GM19324 (cell line): ENCODE measurements around the gene THBD.

Source experiments
- ATAC-seq: cut with Tn5 transposase; IDR thresholded peaks from one replicate; pipeline ENCODE4 v1.9.1; 2021; ENCODE audit warnings: mild to moderate bottlenecking, moderate library complexity; ENCODE audit not compliant: unreplicated experiment, low FRiP score

THBD gene, protein sequence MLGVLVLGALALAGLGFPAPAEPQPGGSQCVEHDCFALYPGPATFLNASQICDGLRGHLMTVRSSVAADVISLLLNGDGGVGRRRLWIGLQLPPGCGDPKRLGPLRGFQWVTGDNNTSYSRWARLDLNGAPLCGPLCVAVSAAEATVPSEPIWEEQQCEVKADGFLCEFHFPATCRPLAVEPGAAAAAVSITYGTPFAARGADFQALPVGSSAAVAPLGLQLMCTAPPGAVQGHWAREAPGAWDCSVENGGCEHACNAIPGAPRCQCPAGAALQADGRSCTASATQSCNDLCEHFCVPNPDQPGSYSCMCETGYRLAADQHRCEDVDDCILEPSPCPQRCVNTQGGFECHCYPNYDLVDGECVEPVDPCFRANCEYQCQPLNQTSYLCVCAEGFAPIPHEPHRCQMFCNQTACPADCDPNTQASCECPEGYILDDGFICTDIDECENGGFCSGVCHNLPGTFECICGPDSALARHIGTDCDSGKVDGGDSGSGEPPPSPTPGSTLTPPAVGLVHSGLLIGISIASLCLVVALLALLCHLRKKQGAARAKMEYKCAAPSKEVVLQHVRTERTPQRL

DNA sequence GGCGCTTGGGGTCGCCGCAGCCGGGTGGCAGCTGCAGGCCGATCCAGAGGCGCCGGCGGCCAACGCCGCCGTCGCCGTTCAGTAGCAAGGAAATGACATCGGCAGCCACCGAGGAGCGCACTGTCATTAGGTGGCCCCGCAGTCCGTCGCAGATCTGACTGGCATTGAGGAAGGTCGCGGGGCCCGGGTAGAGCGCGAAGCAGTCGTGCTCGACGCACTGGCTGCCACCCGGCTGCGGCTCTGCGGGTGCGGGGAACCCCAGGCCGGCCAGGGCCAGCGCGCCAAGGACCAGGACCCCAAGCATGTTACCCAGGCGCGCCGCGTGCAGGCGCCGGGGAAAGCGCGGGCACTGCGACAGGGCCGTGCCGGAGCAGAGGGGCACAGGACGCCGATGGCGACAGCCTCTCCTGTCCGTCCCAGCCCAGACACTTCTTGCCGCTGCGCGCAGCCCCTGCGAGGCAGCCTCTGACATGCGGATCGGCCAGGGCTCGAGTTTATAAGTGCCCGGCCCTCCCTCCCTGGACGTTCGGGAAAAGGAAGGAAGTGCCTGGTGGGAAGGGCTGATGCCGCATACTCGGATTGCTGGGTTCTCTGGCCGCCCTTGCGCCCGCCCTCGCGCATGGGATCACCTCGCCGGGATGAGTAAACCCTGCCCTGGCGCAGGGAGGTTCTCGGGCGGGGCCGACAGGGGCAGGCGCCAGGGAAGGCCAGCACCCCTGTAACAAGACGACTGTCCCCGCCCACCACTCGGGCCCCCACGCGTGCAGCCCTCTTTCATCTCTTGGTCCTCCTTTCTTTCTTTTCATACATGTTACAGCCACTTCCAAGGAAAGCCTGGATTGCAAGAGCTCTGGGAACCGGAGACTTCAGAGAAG is at the start of gene THBD:
THBD (minus strand) TSS at position 472 of the 875 bp plus-strand sequence; CDS start at position 304, 168 bp downstream.
- ATAC-seq = no peak

DNA sequence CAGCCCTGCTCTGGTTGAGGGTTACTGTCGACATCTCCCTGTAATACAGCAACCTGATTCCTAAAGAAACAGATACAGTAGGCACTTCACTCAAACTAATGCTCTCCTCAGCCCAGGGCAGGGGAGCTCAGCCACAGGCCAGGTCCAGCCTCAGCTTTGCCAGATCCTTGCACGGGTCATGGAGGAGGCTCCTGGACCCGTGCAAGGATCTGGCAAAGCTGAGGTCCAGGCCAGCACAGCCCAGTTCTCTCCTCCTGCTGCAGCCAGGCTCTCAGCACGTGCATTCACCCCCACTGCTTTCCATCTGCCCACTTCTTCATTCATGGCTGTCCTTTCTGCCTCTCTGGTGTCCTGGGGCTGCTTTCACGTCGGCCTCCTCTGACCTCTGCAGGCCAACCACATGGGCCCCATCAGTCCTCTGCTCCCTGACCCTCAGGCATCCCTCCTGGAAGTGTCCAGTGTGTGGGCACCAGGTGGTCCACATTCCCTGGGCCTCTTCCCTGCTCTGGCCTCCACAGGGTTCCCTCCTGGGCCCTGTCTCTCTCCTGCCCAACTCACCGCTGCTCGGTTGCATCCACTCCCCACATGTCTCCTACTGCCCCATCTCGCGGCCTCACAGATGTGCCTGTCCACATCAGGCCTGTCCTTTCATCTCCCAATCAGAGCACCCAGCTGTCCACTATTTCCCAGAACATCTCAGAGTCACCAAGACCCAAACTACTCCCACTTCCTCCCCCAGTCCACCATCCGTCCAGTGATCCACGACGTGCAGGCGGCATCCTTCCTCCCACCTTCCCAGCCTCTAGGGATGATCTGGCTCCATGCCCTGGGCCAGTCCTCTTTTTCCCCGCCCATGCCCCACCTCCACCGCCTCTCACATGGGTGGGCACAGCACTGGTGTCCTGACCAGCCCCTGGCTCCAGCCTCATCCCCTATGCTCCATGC is 48.4 kb upstream of the THBD start:
- ATAC-seq = no peak

DNA sequence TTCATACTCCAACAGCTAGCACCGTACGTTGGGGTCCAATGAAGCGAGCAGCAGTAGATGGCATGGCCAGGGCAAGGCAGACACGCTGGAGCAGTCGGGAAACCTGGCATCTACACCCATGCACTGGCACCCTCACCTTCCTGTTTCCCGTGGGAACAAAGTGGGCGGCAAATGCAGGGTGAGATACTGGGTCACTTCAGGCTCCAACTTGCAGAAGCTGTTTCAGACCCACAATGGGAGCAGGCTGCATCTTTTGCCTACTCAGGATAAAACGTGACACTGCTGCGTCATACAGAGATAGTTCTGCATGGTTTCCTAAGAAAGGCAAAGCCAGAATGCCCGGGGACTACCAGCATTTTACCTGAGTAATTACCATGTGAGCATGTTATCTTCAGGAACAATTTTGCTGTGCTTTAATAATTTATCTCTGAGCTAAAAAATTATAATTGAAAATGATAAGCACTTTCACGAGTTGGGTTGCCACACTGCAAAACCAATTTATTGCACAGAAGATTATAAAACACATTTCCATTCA is 47.6 kb upstream of the THBD start:
- no peak for ATAC-seq

DNA sequence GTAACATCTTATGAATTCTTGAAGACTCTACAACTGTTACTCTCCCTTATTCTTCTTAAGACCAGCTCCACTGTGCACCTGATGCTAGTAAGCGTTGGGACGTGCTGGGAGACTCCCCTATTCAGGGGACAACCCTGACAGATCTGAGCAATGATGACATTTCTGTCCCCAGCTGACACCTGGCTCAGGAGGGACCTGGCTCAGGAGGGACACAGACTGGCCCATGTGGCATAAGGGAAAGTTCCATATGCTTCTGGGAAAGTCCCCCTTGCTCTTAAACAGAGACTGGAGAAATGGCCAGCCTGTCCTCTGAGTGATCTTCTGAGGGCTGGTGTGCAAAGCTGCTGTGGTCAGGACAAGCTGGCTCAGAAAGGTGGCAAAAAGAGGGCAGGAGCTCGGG is 46.6 kb upstream of the THBD start:
- ATAC-seq = no peak

DNA sequence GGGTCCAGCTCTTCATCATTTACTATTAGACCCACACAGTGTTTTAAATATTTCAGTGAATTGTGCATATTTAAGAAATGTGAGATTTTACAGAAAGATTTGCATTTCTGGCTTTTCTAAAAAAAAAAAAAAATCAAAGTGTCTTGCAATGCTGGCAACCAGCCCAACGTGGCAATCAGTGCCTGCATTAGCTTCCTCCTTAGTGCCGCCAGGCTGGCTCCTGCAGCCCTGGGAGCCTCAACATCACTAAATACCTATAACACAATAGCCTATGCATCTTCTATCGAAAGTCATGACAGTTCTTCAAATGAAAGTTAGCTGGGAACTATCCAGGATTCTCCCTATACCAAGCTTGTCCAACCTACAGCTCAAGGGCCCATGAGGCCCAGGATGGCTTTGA is 46.0 kb upstream of the THBD start:
- ATAC-seq = no peak

DNA sequence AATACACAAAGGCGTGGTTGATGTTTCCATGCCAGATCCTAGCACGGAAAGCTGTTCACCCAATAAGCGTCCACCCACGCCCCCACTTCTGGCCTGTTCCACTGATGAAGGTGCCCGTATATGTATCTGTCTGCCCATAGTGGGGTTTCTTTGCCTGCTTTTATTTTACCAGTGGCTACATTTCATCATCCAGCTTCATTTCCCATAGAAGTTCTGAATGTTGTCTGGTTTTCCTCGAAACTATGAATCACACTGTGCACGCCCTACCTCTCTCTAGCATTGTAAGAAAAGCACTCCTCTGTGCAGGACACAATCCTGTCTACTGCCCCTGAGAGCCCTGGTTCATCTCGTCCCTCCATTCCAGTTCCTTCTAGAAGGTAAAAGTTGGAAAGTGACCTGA is 45.5 kb upstream of the THBD start:
- ATAC-seq = no peak

DNA sequence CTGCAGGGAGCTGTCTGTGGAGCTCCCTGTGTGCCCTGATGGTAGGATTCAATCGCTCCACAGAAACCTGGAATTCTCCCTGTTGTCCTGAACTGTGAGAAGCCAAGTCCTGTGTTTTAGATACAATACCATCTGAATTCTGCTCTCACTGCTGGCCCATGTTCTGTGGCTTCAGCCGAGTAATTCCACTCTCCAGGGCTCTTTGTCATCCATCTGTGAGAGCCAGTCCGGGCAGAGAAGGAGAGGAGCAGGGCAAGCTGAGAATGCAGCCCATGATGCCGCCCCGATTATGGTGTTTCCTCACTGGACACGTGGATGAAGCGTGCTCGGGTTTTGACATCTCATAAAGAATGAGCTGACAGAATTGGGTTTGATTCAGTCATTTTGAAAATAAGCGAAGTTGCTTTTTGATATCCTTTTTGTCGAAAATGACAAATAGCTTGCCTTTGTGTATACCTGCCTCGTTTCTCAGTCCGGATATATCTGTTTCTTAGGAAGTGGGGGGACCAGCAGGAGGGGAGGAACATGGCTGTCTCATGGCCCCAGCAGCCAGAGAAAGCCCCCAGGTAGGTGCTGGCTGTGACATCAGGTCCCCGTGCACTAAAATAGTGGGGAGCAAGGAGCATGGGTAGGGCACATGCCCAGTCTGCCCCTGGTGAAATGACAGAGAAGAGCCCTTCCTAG is 44.9 kb upstream of the THBD start:
- no peak for ATAC-seq

DNA sequence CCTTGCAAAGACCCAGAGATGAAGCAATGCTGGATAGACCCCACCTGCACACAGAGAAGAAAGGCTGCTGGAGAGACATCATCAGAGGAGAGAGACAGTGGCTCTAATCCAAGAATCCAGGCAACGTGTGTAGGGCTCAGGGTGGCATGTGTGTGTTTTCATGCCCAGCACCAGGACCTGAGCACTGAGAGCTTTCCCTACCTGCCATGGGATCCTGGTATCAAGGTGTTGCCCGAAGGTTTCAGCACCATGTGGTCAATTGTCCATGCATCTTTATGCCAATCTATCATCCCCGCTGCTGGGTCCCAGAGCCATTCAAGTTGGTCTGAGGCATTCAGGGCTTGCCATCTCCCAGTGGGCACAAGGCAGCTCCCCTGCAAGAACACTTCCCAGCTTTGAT is 44.1 kb upstream of the THBD start:
- no peak for ATAC-seq

DNA sequence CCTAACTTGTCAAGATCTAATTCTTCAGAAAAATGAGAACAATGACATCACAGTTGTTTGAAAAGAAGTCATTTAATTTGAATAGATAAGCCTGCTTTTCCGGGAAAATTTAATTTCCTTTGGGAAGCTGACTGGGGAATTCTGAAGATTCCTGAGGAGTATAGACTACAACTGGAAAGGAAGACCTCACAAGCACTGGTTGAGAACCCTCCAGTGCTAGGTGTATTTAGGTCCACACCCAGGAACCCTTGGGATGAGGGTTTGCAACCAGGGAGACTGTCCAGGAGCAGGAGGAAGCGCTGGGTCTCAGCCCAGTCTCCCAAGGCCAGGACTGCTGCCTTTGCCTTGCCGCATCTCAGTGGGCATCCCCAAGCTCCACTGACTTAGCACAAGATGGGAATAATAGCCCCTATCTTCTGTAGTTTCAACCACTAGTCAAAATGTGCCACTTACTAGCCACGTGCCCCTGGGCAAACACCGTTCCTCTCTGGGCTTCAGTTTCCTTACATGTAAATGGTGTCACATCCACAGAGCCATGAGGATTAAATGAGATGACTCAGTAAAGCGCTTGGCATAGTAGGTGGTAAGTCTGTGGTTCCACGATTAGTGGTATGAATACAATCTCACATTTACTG is 43.5 kb upstream of the THBD start:
- ATAC-seq = no peak

DNA sequence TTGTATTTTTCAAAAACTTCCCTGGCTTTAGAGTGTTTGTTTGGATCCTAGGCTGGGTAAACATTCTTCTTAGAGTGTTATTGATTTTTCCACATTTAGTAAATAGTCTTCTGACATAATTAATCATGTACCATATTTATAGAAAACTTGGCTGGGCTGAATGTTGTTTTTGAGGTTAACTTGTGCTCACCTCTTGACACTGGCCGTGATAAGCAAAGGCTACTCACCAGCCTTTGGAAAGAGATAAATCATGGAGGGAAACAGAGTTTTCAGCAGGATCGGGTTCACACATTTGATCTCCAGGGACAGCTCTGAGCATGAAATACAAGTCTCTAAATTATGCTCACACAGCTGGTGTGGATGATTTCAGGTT is 42.9 kb upstream of the THBD start:
- ATAC-seq = no peak

DNA sequence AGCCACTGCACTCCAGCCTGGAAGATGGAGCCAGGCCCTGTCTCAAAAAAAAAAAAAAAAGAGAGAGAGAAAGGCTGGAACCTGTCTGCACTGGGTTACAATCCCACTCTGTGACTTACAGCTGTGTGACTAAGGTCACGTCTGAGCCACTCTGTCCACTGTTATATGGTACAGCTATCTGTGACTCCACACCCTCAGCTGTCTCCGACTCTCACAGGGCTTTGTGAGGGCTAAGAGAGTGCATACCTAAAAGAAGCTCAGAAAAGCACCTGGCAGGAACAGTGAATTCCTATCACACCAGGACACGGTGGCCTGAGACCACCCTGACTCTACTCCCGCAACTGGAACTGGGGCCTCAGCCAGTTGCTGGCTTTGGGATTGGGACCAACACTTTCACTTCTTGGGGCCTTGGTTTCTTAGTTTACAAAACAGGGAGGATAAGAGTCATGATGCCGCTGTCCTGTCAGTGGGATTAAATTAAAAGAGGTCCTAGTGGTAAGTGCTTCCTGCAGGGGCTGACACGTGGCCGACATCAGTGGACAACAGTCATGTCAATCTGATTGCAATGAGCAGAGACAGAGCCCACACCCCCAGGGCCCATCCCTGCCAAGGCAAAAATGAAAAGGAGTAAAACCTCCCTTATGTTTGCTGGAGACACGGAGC is 42.4 kb upstream of the THBD start:
- no peak for ATAC-seq

DNA sequence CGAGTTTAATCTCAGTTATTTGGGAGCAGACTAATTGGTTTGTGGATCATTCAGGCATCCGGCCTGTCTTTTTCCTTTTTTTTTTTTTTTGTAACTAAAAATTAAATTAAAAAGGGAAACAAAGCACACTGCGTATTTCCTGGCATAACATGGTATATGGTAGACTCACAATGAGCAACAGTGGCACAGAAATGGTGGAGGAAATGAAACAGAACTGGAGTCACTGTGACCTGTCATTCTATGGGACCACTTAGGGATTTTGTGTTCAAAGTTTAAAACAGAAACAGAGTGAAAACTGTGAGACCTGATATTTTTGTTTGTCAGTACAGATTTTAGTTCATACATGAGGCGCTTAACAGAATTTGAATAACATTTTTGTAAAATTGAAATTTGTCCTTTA is 41.4 kb upstream of the THBD start:
- no peak for ATAC-seq

DNA sequence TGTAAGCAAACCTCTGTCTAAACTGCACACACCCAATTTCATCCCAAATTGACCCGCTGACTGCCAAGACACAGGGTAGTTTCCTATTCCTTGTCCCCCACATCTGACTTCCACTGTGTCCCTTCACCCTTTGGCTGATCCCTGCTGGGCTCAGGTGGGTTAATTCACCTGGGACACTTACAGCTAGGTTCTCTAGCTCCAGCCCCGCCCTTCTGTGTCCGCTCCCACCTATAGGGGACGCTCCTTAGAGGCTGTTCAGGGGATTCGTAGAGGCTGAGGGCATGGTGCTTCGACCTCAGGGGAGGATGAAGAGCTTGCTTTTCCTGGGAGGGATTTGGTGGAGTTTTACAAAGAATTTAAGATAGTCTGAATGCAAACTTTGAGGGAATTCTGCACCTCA is 40.7 kb upstream of the THBD start:
- no peak for ATAC-seq

DNA sequence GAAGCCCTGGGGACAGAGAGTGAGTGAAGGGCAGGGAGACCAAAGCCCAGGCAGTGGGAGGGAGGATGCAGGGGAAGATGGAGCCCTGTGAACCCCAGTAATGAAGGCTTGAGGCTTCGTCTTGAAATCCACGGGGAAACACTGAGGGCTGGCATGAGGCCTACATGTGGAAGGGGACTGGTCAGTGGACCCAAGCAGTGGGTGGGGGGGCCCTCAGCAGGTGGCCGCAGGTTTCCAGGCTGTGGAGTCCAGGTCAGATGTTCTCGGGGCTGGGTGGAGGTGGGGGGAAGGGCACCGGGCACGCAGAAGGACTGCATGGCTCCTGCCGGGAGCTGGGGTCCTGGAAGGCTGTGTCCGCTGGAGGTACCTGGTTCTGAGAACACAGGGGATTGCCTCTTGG is 39.4 kb upstream of the THBD start:
- no peak for ATAC-seq

DNA sequence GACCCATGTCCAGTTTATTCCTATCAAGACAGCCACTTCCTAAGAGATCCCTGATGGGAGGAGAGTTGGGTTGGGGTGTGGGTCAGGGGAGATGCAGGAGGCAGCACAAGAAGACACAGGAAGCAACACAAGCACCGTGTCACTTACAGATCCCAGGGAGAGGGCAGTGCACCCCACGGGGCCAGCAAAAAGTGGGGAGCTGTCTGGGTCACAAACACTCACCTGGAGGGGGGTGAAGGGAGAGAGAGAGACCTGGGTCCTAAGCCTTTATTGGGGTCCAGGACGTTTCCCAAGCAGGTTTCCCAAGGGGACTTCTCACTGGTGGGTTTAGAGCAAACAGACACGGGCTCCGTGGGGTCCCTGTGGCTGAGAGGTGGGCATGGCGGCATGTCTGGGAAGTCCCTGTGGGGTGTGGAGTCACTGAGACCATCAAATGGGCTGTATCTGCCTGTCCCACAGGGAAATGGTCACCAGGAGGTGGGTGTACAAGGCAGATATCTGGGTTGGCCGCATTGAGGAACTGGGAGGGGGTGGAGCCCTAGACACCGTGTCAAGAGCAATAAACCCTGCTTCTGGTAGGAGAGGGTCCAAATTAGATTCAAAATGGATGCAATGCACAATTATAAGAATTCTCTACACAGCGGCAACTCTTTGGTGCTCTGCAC is 38.2 kb upstream of the THBD start:
- no peak for ATAC-seq

DNA sequence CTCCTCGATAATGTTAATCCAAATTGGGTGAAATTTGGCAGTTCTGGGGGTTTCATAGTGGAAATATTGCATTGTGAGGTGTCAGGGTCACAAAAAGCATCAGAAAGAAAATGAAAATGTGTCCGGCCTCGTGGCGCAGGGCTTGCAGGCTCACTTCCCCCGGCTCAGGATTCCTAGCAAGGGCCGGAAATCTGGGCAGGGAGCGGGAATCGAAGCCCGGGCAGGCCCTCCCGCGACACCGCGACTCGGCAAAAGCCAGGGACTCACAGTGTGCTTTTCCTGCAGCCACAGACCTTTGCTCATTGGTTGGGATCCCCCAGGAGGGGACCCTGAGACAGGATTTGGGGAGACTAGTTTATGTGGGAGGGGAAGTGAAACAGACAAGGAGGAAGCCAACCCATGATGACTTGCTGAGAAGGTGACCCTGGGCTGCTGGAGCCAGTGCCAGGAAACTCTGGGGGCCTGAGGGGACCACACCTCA is 37.5 kb upstream of the THBD start:
- no peak for ATAC-seq

DNA sequence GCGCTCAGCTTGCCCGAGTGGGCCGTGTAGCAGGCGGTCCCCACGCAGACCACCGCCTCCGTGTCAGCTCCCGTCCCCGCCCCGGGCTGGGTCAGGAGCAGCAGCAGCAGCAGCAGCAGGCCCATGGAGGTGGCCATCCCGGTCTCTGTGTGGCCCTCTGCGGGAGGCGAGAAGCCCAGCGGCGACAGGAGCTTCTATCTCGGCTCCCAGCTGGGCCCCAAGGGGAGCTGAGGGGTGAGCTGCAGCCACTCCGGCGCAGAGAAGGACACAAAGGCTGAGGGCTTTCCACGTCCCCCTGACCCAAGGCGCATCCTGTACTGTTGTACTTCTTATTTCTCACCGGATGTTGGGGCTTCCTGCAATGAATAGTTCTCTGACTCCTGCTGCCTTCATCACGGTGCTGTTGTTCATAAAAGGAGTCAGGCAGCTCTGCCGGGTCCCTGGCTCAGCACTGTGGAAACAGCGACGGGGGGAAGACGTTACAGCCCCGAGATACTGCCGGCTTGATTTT is 36.6 kb upstream of the THBD start, which contains the start of gene CD93:
CD93 (minus strand) TSS at position 269 of the 511 bp plus-strand sequence; CDS start at position 137, 132 bp downstream.
- ATAC-seq = no peak
